A549 treated with GW870086 at 1 μM for 4 hours (cell line): ENCODE results near the gene CRYAB. TPM values are rescaled to one million over a fixed set of nuclear protein-coding genes. Genes with fewer than 3 reads are reported as not detected.

Experiments
- total RNA-seq: library from RNA; stranded (reverse); fragments of 200-300 nt; extraction: Qiagen RNA extraction; gene quantifications from 5 replicates; pipeline ENCODE4 v1.2.3, GENCODE V29; 2022; ENCODE audit warnings: low read depth

CRYAB gene
- 10.4 to 25.3 TPM (median 14.6 TPM) in 5 replicates for total RNA-seq

DNA sequence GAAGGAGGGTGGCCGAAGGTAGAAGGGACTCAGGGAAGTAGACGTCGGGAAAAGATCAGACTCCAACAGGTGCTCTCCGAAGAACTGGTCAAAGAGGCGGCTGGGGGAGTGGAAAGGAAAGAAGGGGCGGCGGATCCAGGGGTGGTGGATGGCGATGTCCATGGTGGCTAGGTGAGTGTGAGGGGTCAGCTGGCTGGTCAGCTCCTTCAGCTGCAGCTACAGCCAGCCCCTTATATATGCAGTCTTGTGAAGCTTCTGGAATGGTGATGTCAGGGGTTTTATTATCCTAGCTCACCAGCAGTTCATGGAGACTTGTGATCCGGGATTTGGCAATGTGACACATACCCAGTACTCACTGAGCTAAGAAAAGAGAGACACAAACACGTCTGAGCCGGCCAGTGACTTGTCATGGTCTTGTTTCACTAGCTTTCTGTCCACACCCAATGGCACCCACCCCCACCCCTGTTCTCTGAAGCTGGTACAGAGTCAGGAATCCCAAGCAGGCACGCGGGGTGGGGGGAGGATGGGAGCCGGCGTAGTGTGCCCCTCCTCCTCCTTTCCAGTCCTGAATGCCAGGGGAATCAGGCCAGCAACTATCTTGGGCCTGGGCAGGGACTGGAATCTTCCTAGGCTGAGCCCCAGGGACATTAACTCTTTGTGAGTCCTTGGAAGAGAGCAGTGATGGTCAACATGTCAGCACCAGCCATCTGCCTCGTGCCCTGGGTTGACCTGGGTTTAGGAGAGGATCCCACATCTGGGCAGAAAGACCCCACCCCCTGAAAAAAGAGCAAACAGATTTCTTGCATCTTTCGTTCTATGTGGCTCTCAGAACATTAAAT lies at the start of gene CRYAB:
Gene CRYAB (minus strand): TSS at position 208 of the 839 bp plus-strand sequence. CDS start 46 bp downstream, at position 162.

DNA sequence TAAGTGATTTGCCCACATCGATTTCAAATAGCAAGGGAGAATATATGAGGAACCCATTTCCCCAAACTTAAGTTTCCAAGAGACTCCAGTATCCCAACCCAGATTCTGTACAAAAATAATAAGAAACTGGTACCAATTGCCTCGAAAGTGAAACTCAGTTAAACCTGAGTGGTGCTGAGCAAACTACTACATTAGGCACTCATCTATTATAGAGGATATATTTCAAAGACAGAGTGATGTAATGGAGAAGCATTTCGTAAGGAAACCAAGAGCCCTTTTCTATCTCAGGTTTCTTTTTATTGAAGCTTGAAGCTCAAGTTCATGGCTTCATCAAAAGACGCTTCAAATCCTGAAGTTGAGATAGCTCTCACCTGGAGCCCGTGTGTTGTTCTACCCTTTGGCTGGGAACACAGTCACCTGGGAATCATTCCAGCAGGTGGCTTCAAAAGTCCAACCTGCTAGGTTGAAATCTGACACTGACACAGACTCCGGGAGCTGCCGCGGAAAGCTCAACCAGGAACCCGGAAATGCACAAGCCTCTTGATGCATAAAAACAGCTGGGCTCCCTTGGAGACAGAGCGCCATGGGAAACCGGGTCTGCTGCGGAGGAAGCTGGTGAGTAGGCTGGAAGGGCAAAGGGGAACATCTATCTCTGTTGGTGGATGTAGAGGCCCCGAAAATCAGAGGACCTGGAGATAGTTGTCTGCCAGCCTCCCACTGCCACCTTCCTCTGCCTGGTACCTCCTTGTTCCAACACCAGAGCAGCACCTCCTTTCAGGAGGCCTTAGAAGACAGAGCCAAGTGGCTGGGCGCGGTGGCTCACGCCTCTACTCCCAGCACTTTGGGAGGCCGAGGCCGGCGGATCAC lies 7.1 kb upstream of the CRYAB start, which contains the start of gene C11orf52:
Gene C11orf52 (plus strand): TSS at position 524 of the 867 bp plus-strand sequence. CDS start 60 bp downstream, at position 584.

GRCh38 chr11:111912535-111912934 lies 965 bp upstream of the CRYAB start, which contains the start of gene HSPB2:
Gene HSPB2 (plus strand): TSS chr11:111912734. CDS start chr11:111912830, 96 bp downstream.

DNA sequence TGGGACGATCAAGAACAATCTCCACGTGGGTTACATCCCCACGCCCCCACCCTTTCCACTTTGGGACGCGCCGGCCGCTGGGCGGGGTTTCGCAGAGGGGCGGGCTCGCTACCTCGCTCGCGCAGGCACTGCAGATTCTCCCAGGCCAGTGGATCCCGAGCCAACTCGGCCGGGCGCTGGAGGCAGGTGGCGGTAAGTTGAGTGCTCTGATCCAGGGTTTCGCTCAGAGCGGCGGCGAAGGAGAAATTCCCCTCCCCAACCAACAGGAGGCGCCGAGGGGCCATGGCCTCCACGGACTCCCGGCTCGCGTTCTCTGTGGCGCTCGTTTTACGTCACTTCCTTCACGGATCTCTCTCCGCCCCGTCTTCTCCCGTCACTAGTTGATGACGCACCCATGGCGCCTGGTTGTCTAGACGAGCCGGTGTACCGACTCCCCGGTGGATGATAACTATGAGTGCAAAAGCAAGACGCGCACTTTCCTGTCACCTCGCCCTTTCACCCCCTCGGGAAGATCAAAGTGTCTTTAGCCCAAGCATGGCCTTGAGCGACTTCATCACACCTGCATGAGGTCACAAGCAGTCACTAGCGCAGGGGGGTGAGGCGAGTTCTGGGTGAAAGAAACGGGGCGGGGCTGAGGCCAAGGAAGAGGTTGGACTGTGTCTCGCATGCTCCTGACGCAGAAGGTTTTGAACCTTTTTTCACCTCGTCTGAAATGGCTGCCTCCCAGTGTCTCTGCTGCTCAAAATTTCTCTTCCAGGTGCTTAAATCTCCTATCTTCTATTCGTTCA lies 32.5 kb downstream of the CRYAB start, which contains the start of the genes CFAP68 and FDXACB1:
Gene CFAP68 (plus strand): TSS at position 693 of the 788 bp plus-strand sequence. CDS start 20 bp downstream, at position 713.
Gene FDXACB1 (minus strand): TSS at position 317 of the 788 bp plus-strand sequence. CDS start 33 bp downstream, at position 284.

DNA sequence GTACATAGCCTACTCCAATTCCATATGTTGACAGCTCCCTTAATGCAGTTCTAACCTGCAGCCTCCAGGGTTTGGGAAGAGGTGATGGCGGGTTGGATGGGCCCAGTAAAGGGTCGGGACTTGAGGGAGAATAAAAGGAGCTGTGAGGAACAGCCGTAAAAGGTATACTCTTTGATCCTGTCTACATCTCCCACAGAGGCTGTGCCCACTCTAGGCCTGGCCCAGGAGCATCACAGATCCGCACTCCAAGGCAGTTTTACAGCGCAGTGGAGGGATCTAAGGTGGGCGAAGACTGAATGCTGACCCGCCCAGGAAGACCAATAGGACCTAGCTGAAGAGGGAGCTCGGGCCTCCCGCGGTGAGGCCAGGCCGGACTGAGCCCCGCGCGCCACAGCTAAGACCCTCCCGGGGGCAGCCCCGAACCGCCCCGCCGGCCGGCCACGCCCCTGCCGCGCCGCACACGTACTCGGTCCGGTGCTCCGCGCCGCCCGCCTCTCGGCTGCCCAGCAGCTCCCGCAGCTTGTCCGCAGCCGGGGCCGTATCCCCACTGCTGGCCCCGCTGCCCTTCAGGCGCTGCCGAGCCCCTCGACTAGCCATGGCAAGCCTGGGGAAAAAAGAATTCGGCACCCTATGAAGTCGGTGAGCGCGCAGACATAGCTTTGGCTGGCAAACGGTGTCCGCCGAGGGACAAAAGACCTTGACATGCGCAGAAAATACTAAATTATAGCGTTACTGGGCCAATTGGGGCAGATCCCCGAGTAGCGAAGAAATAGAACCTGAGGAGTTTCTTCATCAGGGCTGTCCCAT lies 40.5 kb downstream of the CRYAB start, which contains the start of gene ALG9:
Gene ALG9 (minus strand): TSS at position 696 of the 807 bp plus-strand sequence. CDS start 99 bp downstream, at position 597.

Other genes starting within 250 kb of the CRYAB start
- 14.9 to 18.9 TPM (median 17.0 TPM) in 5 replicates for gene PPP2R1B, start 145.4 kb downstream of the CRYAB start, total RNA-seq
- 16.4 to 21.3 TPM (median 20.4 TPM) in 5 replicates for gene ALG9, start 40.2 kb downstream of the CRYAB start, total RNA-seq
- gene FDXACB1, start 32.6 kb downstream of the CRYAB start, total RNA-seq = 1.6 to 2.3 TPM (median 1.7 TPM) in 5 replicates
- 30.5 to 36.4 TPM (median 33.4 TPM) in 5 replicates for gene CFAP68, start 32.2 kb downstream of the CRYAB start, total RNA-seq
- gene HSPB2, start 964 bp upstream of the CRYAB start, total RNA-seq = 0.13 to 0.29 TPM in 2 of 5 replicates, not detected in the others
- gene C11orf52, start 7.1 kb upstream of the CRYAB start, total RNA-seq = not detected in 5 replicates
- gene DIXDC1, start 25.6 kb upstream of the CRYAB start, total RNA-seq = 8.1 to 10.9 TPM (median 10.0 TPM) in 5 replicates
- 23.4 to 31.5 TPM (median 29.7 TPM) in 5 replicates for gene DLAT, start 113.6 kb upstream of the CRYAB start, total RNA-seq
- 0.99 to 1.5 TPM (median 1.1 TPM) in 5 replicates for gene PIH1D2, start 162.2 kb upstream of the CRYAB start, total RNA-seq
- gene NKAPD1, start 162.5 kb upstream of the CRYAB start, total RNA-seq = 13.0 to 15.5 TPM (median 13.7 TPM) in 5 replicates
- 69.6 to 84.5 TPM (median 70.2 TPM) in 5 replicates for gene TIMM8B, start 175.0 kb upstream of the CRYAB start, total RNA-seq
- 65.9 to 85.7 TPM (median 72.4 TPM) in 5 replicates for gene SDHD, start 175.1 kb upstream of the CRYAB start, total RNA-seq